Erythroblast (primary cell): Measurements from ENCODE around the gene RPH3AL.

Experiments
- GATA1 ChIP-seq: IDR thresholded peaks from 2 replicates; pipeline ENCODE4 v1.6.1; 2011; ENCODE audit warnings: low read depth, mild to moderate bottlenecking, control low read depth, low read length, moderate library complexity
- POLR2A ChIP-seq: IDR thresholded peaks from 2 replicates; pipeline ENCODE4 v1.6.1; 2011; ENCODE audit warnings: mild to moderate bottlenecking, low read length

GRCh38 chr17:296379-296778, 56.2 kb downstream of the RPH3AL start:
- TF ChIP-seq POLR2A = no peak
- TF ChIP-seq GATA1 = no peak
